ENCODE data around the gene SYNDIG1.

SYNDIG1 gene

GRCh38 chr20:24691901-24692351 is 222.5 kb downstream of the SYNDIG1 start:
- DNase-seq (ENCODE audit: low read depth in 3 of 3), result no peak

- DNase-seq (ENCODE audit: low read depth in 3 of 3), result no peak
These were observed 223.2 kb downstream of the SYNDIG1 start for GRCh38 chr20:24692446-24693200.

- DNase-seq (ENCODE audit: low read depth in 3 of 3), result no peak
These were observed 224.2 kb downstream of the SYNDIG1 start for GRCh38 chr20:24693466-24694156.

GRCh38 chr20:24694157-24694726 is 224.8 kb downstream of the SYNDIG1 start:
- DNase-seq (ENCODE audit: low read depth in 3 of 3), result no peak

- no peak for DNase-seq (ENCODE audit: low read depth in 3 of 3)
These were observed 225.5 kb downstream of the SYNDIG1 start for GRCh38 chr20:24694727-24695528.

- no peak for DNase-seq (ENCODE audit: low read depth in 3 of 3)
These were observed 226.2 kb downstream of the SYNDIG1 start for GRCh38 chr20:24695529-24696225.

GRCh38 chr20:24696396-24696795 is 227.0 kb downstream of the SYNDIG1 start:
- no peak for DNase-seq (ENCODE audit: low read depth in 3 of 3)

GRCh38 chr20:24697411-24697810 is 228.0 kb downstream of the SYNDIG1 start:
- no peak for DNase-seq (ENCODE audit: low read depth in 3 of 3)

GRCh38 chr20:24698189-24698588 is 228.8 kb downstream of the SYNDIG1 start:
- no peak for DNase-seq (ENCODE audit: low read depth in 3 of 3)

- no peak for DNase-seq (ENCODE audit: low read depth in 3 of 3)
These were observed 229.3 kb downstream of the SYNDIG1 start for GRCh38 chr20:24698706-24699206.

GRCh38 chr20:24699321-24700165 is 230.1 kb downstream of the SYNDIG1 start:
- DNase-seq (ENCODE audit: low read depth in 3 of 3), result no peak

GRCh38 chr20:24700166-24700860 is 230.9 kb downstream of the SYNDIG1 start:
- DNase-seq (ENCODE audit: low read depth in 3 of 3), result no peak

- no peak for DNase-seq (ENCODE audit: low read depth in 3 of 3)
These were observed 231.6 kb downstream of the SYNDIG1 start for GRCh38 chr20:24701027-24701426.

GRCh38 chr20:24701668-24702067 is 232.2 kb downstream of the SYNDIG1 start:
- DNase-seq (ENCODE audit: low read depth in 3 of 3), result no peak

GRCh38 chr20:24702501-24703283 is 233.3 kb downstream of the SYNDIG1 start:
- DNase-seq (ENCODE audit: low read depth in 3 of 3), result no peak

- no peak for DNase-seq (ENCODE audit: low read depth in 3 of 3)
These were observed 233.8 kb downstream of the SYNDIG1 start for GRCh38 chr20:24703284-24703610.

GRCh38 chr20:24704899-24705298 is 235.5 kb downstream of the SYNDIG1 start:
- DNase-seq (ENCODE audit: low read depth in 3 of 3), result no peak

GRCh38 chr20:24705486-24705885 is 236.1 kb downstream of the SYNDIG1 start:
- no peak for DNase-seq (ENCODE audit: low read depth in 3 of 3)

Measured in stimulated activated CD4-positive, alpha-beta T cell treated with anti-CD3 and anti-CD28 coated beads, TNF-alpha, amount 100 ng/mL, for 24 hours (primary cell).